Prostate gland (tissue), 2 donors: ENCODE data around the gene CCR7. TPM values are rescaled to one million over a fixed set of nuclear protein-coding genes. Genes with fewer than 3 reads are reported as not detected.

Experiments used
- DNase-seq: peaks from one replicate; pipeline ENCODE4 v3.0.0-alpha.2; 2019; ENCODE audit warnings: low spot score
- H3K27ac ChIP-seq, 2 donors: fragments of 200-600 bp; sonication (generic); 2 replicates each; pipeline ENCODE4 v1.5.1; 2017 to 2019
- H3K27me3 ChIP-seq: fragments of 200-600 bp; sonication (generic); replicated peaks from 2 replicates; pipeline ENCODE4 v1.5.1; 2019; ENCODE audit not compliant: insufficient read depth
- H3K36me3 ChIP-seq, 2 donors: fragments of 200-600 bp; sonication (generic); 1 replicate in 1 of 2; 2 replicates in 1 of 2; pipeline versions ENCODE4 v1.5.1 to v1.8.1; 2017 to 2019
- H3K4me1 ChIP-seq: fragments of 200-600 bp; sonication (generic); replicated peaks from 2 replicates; pipeline ENCODE4 v1.5.1; 2019
- H3K4me3 ChIP-seq, 2 donors: fragments of 200-600 bp; sonication (generic); 2 replicates each; pipeline ENCODE4 v1.5.1; 2017 to 2019
- H3K9me3 ChIP-seq: fragments of 200-600 bp; sonication (generic); 2 replicates; pipeline ENCODE4 v1.5.1; 2017
- CTCF ChIP-seq, 4 experiments: fragments of 200-600 bp in 2 of 4; fragments of 450-650 bp in 2 of 4; sonication (generic) in 2 of 4; IDR thresholded peaks; 1 replicate in 3 of 4; 2 replicates in 1 of 4; pipeline ENCODE4 v1.5.1; 2016 to 2019; ENCODE audit warnings: antibody characterized with exemption in 4 of 4, mild to moderate bottlenecking in 2 of 4, moderate library complexity in 2 of 4
- POLR2A ChIP-seq: fragments of 450-650 bp; IDR thresholded peaks from one replicate; pipeline ENCODE4 v1.6.1; 2016; ENCODE audit warnings: antibody characterized with exemption, mild to moderate bottlenecking
- POLR2AphosphoS5 ChIP-seq: sonication (generic); formaldehyde crosslinking; IDR thresholded peaks from one replicate; pipeline ENCODE4 v1.6.1; 2017; ENCODE audit warnings: antibody characterized with exemption
- WGBS: methylation state at CpG from one replicate; pipeline ENCODE4 v1.1.5; 2018; 5-methylcytosine and 5-hydroxymethylcytosine counted together
- intact Hi-C: fragments of 100-400 bp; cut with DNase I; formaldehyde crosslinking; loops from one replicate; pipeline ENCODE4 v1.14.2; 2022
- total RNA-seq, 2 donors: library from RNA; depleted of rRNA; stranded (reverse); fragments of >200 nt; gene quantifications; one replicate each; pipeline ENCODE4 v1.1.0, GENCODE V29; 2016

CCR7 gene
- total RNA-seq, 2 donors from 2014 or later = 0.40 TPM; not detected in 1

DNA sequence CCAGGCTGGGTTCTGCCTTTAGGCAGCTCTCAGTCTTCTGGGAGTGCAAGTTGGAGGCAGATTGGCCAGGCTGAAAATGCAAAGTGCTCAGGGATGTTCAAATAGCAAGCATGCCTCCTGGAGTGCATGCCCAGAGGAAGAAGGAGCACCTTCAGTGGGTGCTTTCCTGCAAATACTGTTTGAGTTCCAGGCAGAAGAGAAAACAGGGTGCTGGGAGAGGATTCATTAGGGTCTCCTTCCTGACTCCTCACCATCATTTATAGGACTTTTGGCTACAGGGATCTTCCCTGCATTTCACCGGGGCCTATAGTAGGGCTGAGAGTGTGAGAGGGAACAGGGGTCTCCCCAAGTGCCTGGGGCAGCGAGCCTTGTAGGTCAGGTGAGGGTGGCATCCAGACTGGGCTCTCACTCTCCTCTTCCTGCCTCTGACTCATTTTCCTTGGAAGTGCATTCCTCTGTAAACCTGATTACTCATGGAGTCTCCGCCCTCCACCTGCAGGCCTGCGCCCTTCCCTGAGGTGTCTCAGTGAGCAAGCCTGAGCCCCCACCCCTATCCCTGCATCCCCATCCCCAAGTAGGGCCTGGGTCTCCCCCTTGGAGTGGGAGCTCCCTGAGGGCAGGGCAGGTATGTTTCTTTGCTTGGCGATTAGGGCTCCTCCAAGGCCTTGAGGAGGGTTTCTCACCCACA lies 46.7 kb downstream of the CCR7 start:
- Histone ChIP-seq H3K27ac (no peak overlapping the region), H3K9me3 (no peaks in the 10 kb centered on the region), H3K36me3 (no peaks in the 10 kb centered on the region), H3K4me3 (no peak overlapping the region), H3K27me3 (no peaks in the 10 kb centered on the region), H3K4me1 (no peaks in the 10 kb centered on the region)
- WGBS = 82% methylated on average over 5 of the region's 5 CpGs
- intact Hi-C loops = no loop called here
- TF ChIP-seq CTCF (IDR thresholded peaks at IDR 0.05) (no peak), POLR2AphosphoS5 (no peak), POLR2A (no peak)
- no peak for DNase-seq

- intact Hi-C loops = no loop called here
- H3K9me3 ChIP-seq = no peaks in the 10 kb centered on the region
- no peaks in the 10 kb centered on the region for H3K27me3 ChIP-seq
- H3K27ac ChIP-seq = no peak overlapping the region
- no peak overlapping the region for H3K4me3 ChIP-seq
- TF ChIP-seq POLR2AphosphoS5 = no peak
- no peak for TF ChIP-seq POLR2A
- no peak for TF ChIP-seq CTCF (IDR thresholded peaks at IDR 0.05)
- WGBS = 92% methylated on average over 4 of the region's 4 CpGs
- no peaks in the 10 kb centered on the region for H3K4me1 ChIP-seq
- no peak for DNase-seq
- no peaks in the 10 kb centered on the region for H3K36me3 ChIP-seq
Measured at GRCh38 chr17:40517981-40518380, 47.3 kb downstream of the CCR7 start.

GRCh38 chr17:40517286-40517662 lies 48.0 kb downstream of the CCR7 start:
- no peaks in the 10 kb centered on the region for H3K9me3 ChIP-seq
- WGBS = 90% methylated on average over 2 of the region's 2 CpGs
- no peak overlapping the region for H3K4me3 ChIP-seq
- intact Hi-C loops = no loop called here
- no peaks in the 10 kb centered on the region for H3K36me3 ChIP-seq
- no peak overlapping the region for H3K27ac ChIP-seq
- DNase-seq = no peak
- TF ChIP-seq POLR2A (no peak), POLR2AphosphoS5 (no peak), CTCF (IDR thresholded peaks at IDR 0.05) (no peak)
- no peaks in the 10 kb centered on the region for H3K4me1 ChIP-seq
- H3K27me3 ChIP-seq = no peaks in the 10 kb centered on the region

DNA sequence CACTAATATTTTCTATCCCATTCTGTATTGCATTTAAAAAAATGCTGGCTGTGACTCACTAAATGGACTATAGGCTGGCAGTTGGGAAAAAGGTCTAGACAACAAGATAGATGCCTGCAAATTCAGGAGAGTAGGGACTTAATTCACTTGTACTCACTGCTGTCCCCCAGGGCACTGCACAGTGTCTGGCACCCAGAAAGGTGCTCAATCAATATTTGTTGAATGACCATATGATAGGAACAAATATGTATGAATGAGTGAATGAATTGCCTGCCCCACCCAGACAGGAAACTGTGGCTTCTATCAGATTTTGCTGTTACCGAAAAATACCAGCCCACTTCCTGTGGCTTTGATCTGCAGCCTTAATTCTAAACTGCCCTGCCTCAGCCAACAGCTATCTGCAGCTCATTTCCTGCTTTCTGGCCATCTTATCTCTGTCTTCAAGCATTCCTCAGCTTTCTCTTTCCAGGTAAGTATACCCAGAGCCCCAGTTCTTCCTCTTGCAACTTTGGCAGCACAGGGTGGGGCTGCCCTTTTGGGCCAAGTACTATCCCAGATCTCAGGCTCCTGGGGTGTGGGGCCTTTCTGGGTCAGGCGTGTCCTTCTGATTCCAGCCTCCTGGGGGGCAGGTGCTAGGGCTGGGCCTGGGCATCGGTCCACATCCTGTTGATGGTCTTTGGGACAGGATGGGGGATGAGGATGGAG lies 48.5 kb downstream of the CCR7 start:
- H3K36me3 ChIP-seq = no peaks in the 10 kb centered on the region
- H3K4me3 ChIP-seq = no peak overlapping the region
- H3K27me3 ChIP-seq = no peaks in the 10 kb centered on the region
- no peak for DNase-seq
- H3K27ac ChIP-seq = no peak overlapping the region
- intact Hi-C loops = no loop called here
- TF ChIP-seq POLR2AphosphoS5 (no peak), CTCF (IDR thresholded peaks at IDR 0.05) (no peak), POLR2A (no peak)
- H3K9me3 ChIP-seq = no peaks in the 10 kb centered on the region
- 48% methylated on average over 3 of the region's 3 CpGs for WGBS
- H3K4me1 ChIP-seq = no peaks in the 10 kb centered on the region
